ENCODE data around the gene YIPF2. TPM values are rescaled to one million over a fixed set of nuclear protein-coding genes. Genes with fewer than 3 reads are reported as not detected.

Gene YIPF2
- total RNA-seq, 1 experiment from 2014 or later: 29.0 TPM

DNA sequence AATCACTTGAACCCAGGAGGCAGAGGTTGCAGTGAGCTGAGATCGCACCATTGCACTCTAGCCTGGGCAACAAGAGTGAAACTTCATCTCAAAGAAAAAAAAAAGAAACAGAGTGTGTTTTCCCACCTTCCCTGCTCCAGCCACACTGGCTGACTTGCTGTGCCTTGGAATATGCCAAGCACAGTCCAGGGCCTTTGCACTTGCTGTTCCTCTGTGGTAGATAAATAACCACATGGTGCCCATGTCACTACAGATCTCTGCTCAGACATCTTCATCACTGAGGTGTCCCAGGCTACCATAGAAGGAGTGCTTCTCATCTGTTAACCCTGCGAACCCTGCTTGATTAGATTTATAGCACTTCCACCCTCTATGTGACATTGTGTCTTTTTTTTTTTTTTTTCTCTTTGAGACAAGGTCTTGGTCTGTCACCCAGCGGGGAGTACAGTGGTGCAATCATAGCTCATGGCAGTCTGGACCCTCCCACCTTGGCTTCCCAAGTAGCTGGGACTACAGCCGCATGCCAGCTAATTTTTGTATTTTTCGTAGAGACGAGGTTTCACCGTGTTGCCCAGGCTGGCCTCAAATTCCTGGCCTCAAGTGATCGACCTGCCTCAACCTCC, 42.8 kb upstream of the YIPF2 start:
- in situ Hi-C loops (cut with HindIII; ENCODE audit: low pct_unique_long_range_greater_than_20kb, low sequenced_read_pairs) (no loop called here), intact Hi-C loops (cut with micrococcal nuclease; ENCODE audit: unreplicated experiment) (no loop called here)
- TF ChIP-seq TCF7L2 (IDR thresholded peaks at IDR 0.05; ENCODE audit: low read depth, low read length): no peak
- TF ChIP-seq, protein P1, sequence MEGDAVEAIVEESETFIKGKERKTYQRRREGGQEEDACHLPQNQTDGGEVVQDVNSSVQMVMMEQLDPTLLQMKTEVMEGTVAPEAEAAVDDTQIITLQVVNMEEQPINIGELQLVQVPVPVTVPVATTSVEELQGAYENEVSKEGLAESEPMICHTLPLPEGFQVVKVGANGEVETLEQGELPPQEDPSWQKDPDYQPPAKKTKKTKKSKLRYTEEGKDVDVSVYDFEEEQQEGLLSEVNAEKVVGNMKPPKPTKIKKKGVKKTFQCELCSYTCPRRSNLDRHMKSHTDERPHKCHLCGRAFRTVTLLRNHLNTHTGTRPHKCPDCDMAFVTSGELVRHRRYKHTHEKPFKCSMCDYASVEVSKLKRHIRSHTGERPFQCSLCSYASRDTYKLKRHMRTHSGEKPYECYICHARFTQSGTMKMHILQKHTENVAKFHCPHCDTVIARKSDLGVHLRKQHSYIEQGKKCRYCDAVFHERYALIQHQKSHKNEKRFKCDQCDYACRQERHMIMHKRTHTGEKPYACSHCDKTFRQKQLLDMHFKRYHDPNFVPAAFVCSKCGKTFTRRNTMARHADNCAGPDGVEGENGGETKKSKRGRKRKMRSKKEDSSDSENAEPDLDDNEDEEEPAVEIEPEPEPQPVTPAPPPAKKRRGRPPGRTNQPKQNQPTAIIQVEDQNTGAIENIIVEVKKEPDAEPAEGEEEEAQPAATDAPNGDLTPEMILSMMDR (IDR thresholded peaks at IDR 0.05): no peak
- TF ChIP-seq POLR2AphosphoS5 (IDR thresholded peaks at IDR 0.05; ENCODE audit: low read depth, low read length): no peak
- TF ChIP-seq SIN3A (IDR thresholded peaks at IDR 0.05; ENCODE audit: borderline replicate concordance, insufficient read depth, low read depth, low read length): no peak
- TF ChIP-seq, protein P2, sequence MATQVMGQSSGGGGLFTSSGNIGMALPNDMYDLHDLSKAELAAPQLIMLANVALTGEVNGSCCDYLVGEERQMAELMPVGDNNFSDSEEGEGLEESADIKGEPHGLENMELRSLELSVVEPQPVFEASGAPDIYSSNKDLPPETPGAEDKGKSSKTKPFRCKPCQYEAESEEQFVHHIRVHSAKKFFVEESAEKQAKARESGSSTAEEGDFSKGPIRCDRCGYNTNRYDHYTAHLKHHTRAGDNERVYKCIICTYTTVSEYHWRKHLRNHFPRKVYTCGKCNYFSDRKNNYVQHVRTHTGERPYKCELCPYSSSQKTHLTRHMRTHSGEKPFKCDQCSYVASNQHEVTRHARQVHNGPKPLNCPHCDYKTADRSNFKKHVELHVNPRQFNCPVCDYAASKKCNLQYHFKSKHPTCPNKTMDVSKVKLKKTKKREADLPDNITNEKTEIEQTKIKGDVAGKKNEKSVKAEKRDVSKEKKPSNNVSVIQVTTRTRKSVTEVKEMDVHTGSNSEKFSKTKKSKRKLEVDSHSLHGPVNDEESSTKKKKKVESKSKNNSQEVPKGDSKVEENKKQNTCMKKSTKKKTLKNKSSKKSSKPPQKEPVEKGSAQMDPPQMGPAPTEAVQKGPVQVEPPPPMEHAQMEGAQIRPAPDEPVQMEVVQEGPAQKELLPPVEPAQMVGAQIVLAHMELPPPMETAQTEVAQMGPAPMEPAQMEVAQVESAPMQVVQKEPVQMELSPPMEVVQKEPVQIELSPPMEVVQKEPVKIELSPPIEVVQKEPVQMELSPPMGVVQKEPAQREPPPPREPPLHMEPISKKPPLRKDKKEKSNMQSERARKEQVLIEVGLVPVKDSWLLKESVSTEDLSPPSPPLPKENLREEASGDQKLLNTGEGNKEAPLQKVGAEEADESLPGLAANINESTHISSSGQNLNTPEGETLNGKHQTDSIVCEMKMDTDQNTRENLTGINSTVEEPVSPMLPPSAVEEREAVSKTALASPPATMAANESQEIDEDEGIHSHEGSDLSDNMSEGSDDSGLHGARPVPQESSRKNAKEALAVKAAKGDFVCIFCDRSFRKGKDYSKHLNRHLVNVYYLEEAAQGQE (IDR thresholded peaks at IDR 0.05; ENCODE audit: insufficient read depth in 1 of 2, low read depth in 2 of 2, low read length in 1 of 2): no peak
- Histone ChIP-seq H3K4me3 (ENCODE audit: low read depth in 2 of 2, low read length in 2 of 2) (no peak overlapping the region), H3K36me3 (ENCODE audit: control insufficient read depth, insufficient read depth, low read length) (no peaks in the 10 kb centered on the region), H3K27me3 (ENCODE audit: control insufficient read depth, insufficient read depth, low read length) (no peaks in the 10 kb centered on the region), H3K9me3 (ENCODE audit: control insufficient read depth, insufficient read depth, low read depth, low read length) (no peaks in the 10 kb centered on the region), H3K4me1 (ENCODE audit: control insufficient read depth, insufficient read depth, low read length) (peaks cover 18% of the 10 kb centered on the region), H3K27ac (ENCODE audit: low read length) (no peak overlapping the region)
- ChIA-PET CTCF (interaction anchor here (0.6 kb wide), 3 partner anchors 28 to 323 kb away, joined by 3 to 7 read pairs (median 5); no protein-coding TSS in a partner anchor), POLR2A (interaction anchor here (0.6 kb wide), 1 partner anchor 83 kb away, joined by 3 read pairs; no protein-coding TSS in a partner anchor)
- DNase-seq (ENCODE audit: low read depth, low spot score): no peak
- no peak for ATAC-seq
- no TSS peak for BruUV-seq (replicated peaks)

DNA sequence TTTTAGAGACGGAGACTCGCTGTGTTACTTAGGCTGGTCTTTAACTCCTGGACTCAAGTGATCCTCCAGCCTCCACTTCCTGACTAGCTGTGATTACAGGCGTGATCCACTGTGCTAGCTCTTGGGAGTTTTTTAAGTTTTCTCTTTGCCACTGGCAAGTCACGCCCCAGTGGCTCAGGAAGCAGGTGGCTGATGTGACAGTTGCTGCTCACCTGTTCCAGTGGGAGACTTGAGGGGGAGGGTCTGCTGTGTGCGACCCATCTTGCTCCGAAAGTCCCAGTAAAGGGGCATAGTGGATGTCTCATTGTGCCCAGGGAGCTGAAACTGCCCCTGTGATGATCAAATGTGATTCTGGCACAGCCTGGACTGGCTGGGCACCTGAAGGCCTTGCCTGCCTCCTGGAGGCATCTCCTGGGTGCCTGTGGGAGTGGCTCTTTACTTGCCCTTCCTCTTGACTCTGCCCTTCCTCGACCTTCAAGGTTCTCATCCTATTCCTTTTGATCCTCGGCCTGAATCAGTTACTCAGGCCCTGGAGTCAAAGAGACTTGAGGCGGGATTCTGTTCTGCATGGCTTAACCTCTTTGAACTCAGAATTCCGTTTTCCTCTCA, 40.2 kb upstream of the YIPF2 start:
- Histone ChIP-seq H3K36me3 (ENCODE audit: control insufficient read depth, insufficient read depth, low read length) (no peaks in the 10 kb centered on the region), H3K27ac (ENCODE audit: low read length) (no peak overlapping the region)
- CTCF ChIA-PET: no interaction called here

More for the DNA sequence above, 40.2 kb upstream of the YIPF2 start:
- POLR2A ChIA-PET: interaction anchor here (0.5 to 0.6 kb wide), 2 partner anchors 19 to 78 kb away, joined by 5 to 9 read pairs; no protein-coding TSS in a partner anchor
- TF ChIP-seq, protein P1 (IDR thresholded peaks at IDR 0.05): no peak
- TF ChIP-seq, protein P2 (IDR thresholded peaks at IDR 0.05; ENCODE audit: insufficient read depth in 1 of 2, low read depth in 2 of 2, low read length in 1 of 2): no peak
- TF ChIP-seq TCF7L2 (IDR thresholded peaks at IDR 0.05; ENCODE audit: low read depth, low read length) (no peak), SIN3A (IDR thresholded peaks at IDR 0.05; ENCODE audit: borderline replicate concordance, insufficient read depth, low read depth, low read length) (no peak), POLR2AphosphoS5 (IDR thresholded peaks at IDR 0.05; ENCODE audit: low read depth, low read length) (no peak)
- BruUV-seq (replicated peaks): no TSS peak
- no peaks in the 10 kb centered on the region for H3K9me3 ChIP-seq (ENCODE audit: control insufficient read depth, insufficient read depth, low read depth, low read length)
- in situ Hi-C loops (cut with HindIII; ENCODE audit: low pct_unique_long_range_greater_than_20kb, low sequenced_read_pairs) (no loop called here), intact Hi-C loops (cut with micrococcal nuclease; ENCODE audit: unreplicated experiment) (no loop called here)
- peaks cover 15% of the 10 kb centered on the region for H3K4me1 ChIP-seq (ENCODE audit: control insufficient read depth, insufficient read depth, low read length)
- H3K4me3 ChIP-seq (ENCODE audit: low read depth in 2 of 2, low read length in 2 of 2): no peak overlapping the region
- H3K27me3 ChIP-seq (ENCODE audit: control insufficient read depth, insufficient read depth, low read length): no peaks in the 10 kb centered on the region
- DNase-seq (ENCODE audit: low read depth, low spot score) (no peak), ATAC-seq (no peak)

All from Panc1 (cell line).